OCI-LY7 (cell line): ENCODE measurements around the gene BLTP3B. TPM values are rescaled to one million over a fixed set of nuclear protein-coding genes. Genes with fewer than 3 reads are reported as not detected.

Experiments used
- BruUV-seq: library from RNA; stranded (reverse); fragments of 400-500 nt; replicated peaks from 2 replicates; lab custom pipeline; 2021; lab: Mats Ljungman, UMichigan
- CTCF ChIA-PET: fragments of 300-600 bp; sonication (Branson Sonifier 250); formaldehyde crosslinking; loops from one replicate; lab custom pipeline; 2022; ENCODE audit warnings: antibody characterized with exemption; ENCODE audit not compliant: unreplicated experiment; lab: Charles Lee
- POLR2A ChIA-PET: fragments of 300-600 bp; sonication (Branson Sonifier 250); formaldehyde crosslinking; loops from one replicate; lab custom pipeline; 2022; ENCODE audit warnings: antibody characterized with exemption; lab: Charles Lee
- DNase-seq: peaks from one replicate; pipeline ENCODE4 v3.0.0-alpha.2; 2015; ENCODE audit warnings: low spot score
- H2AFZ ChIP-seq: fragments of 200-600 bp; sonication (generic), shearing (Covaris generic); 2 replicates; pipeline ENCODE4 v1.6.1; 2014; ENCODE audit warnings: mild to moderate bottlenecking, antibody characterized with exemption, low read length, moderate library complexity
- H3K27ac ChIP-seq: fragments of 200-600 bp; sonication (generic); 2 replicates; pipeline ENCODE4 v1.5.1; 2014; ENCODE audit warnings: mixed run types, low read depth, mild to moderate bottlenecking, moderate library complexity, low read length, inconsistent platforms; ENCODE audit not compliant: poor library complexity, severe bottlenecking
- H3K36me3 ChIP-seq: fragments of 200-600 bp; sonication (generic); 2 replicates; pipeline ENCODE4 v1.6.1; 2014; ENCODE audit warnings: mild to moderate bottlenecking, antibody characterized with exemption, low read length, moderate library complexity, mixed read lengths; ENCODE audit not compliant: insufficient read depth
- H3K4me1 ChIP-seq: fragments of 200-600 bp; sonication (generic); 2 replicates; pipeline ENCODE4 v1.5.1; 2014; ENCODE audit warnings: mild to moderate bottlenecking, low read length; ENCODE audit not compliant: insufficient read depth, poor library complexity, severe bottlenecking
- H3K4me2 ChIP-seq: fragments of 200-600 bp; sonication (generic); 2 replicates; pipeline ENCODE4 v1.6.1; 2014; ENCODE audit warnings: mild to moderate bottlenecking, low read length
- H3K4me3 ChIP-seq: fragments of 200-600 bp; sonication (generic); 2 replicates; pipeline ENCODE4 v1.5.1; 2014; ENCODE audit warnings: mild to moderate bottlenecking, low read depth, low read length; ENCODE audit not compliant: poor library complexity, severe bottlenecking
- H3K79me2 ChIP-seq: fragments of 200-600 bp; sonication (generic); 2 replicates; pipeline ENCODE4 v1.6.1; 2016; ENCODE audit warnings: low read depth, mild to moderate bottlenecking, low read length, moderate library complexity, mixed read lengths; ENCODE audit not compliant: insufficient read depth
- H3K9me2 ChIP-seq: fragments of 200-600 bp; sonication (generic); 2 replicates; pipeline ENCODE4 v1.6.1; 2016; ENCODE audit warnings: mild to moderate bottlenecking, low read length, mixed read lengths; ENCODE audit not compliant: insufficient read depth
- H3K9me3 ChIP-seq: fragments of 200-600 bp; sonication (generic); 2 replicates; pipeline ENCODE4 v1.6.1; 2014; ENCODE audit warnings: mild to moderate bottlenecking, mixed run types, low read length, mixed read lengths
- H4K20me1 ChIP-seq: fragments of 200-600 bp; sonication (generic); 2 replicates; pipeline ENCODE4 v1.6.1; 2014; ENCODE audit warnings: mild to moderate bottlenecking, antibody characterized with exemption, low read length, moderate library complexity, mixed read lengths; ENCODE audit not compliant: insufficient read depth
- EZH2phosphoT487 ChIP-seq: fragments of 200-600 bp; sonication (generic); IDR thresholded peaks from 2 replicates; pipeline ENCODE4 v1.6.1; 2018; ENCODE audit warnings: low read depth, borderline replicate concordance, mild to moderate bottlenecking, mixed run types, antibody characterized with exemption, low read length, moderate library complexity, mixed read lengths
- intact Hi-C: fragments of 100-400 bp; cut with micrococcal nuclease; formaldehyde crosslinking; loops from one replicate; pipeline ENCODE4 v1.10.0; 2022; ENCODE audit not compliant: unreplicated experiment
- total RNA-seq, 2 experiments: library from RNA; depleted of rRNA in 1 of 2; stranded (reverse); fragments of >200 nt in 1 of 2; shearing (Covaris generic) in 1 of 2; gene quantifications; 2 replicates each; pipeline ENCODE4 v1.2.3, GENCODE V29; 2014 to 2022
- TF ChIP-seq, protein P1 (sequence below): fragments of 200-600 bp; sonication (generic); conservative IDR thresholded peaks from 2 replicates; pipeline ENCODE4 v1.5.1; 2014; ENCODE audit warnings: mild to moderate bottlenecking, antibody characterized with exemption, low read length, moderate library complexity, mixed read lengths

The BLTP3B gene
- total RNA-seq, 2 experiments from 2014 or later, result 18.9 to 20.2 TPM

DNA sequence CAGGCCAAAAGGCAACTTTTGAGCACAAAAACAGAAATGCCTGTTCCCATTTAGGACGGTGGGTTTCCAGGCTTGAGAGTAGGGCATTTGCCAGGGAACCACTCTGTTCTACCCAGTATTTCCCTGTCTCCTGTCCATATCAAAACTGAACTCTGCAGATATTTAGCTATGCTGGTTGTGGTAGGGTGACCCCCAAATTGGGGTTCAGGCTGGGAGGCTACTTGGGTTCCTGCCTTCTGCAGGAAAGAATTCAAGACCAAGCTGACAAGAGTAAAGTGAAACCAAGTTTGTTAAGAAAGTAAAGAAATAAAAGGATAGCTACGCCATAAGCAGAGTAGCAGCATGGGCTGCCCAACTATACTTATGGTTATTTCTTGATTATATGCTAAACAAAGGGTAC, 3.6 kb upstream of the BLTP3B start:
- CTCF ChIA-PET, result no interaction called here
- TF ChIP-seq, protein P1, sequence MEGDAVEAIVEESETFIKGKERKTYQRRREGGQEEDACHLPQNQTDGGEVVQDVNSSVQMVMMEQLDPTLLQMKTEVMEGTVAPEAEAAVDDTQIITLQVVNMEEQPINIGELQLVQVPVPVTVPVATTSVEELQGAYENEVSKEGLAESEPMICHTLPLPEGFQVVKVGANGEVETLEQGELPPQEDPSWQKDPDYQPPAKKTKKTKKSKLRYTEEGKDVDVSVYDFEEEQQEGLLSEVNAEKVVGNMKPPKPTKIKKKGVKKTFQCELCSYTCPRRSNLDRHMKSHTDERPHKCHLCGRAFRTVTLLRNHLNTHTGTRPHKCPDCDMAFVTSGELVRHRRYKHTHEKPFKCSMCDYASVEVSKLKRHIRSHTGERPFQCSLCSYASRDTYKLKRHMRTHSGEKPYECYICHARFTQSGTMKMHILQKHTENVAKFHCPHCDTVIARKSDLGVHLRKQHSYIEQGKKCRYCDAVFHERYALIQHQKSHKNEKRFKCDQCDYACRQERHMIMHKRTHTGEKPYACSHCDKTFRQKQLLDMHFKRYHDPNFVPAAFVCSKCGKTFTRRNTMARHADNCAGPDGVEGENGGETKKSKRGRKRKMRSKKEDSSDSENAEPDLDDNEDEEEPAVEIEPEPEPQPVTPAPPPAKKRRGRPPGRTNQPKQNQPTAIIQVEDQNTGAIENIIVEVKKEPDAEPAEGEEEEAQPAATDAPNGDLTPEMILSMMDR, result no peak
- no peak for TF ChIP-seq EZH2phosphoT487
- POLR2A ChIA-PET, result interaction anchor here (1.1 kb wide), 1 partner anchor 396 kb away, joined by 3 read pairs; no protein-coding TSS in a partner anchor

DNA sequence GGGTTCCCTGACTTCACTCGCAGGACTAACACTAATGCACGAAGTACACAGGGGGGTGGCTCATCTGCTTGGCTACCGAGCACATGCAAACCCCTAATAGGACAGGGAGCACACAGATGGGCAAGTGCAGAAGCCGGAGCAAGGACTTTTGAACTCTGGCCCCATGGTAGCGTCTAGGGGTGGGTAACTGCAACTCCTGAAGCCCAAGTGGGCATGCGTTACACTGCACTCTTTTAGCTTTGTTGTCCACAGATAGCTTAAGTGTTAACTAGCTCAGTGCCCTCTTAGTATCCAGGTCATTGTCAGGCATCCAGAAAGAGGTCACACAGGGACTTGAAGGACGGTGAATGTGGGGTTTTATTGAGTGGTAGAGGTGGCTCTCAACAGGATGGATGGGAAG, 3.0 kb upstream of the BLTP3B start:
- H3K4me3 ChIP-seq, result no peak overlapping the region
- CTCF ChIA-PET, result no interaction called here
- DNase-seq, result no peak
- no peaks in the 10 kb centered on the region for H4K20me1 ChIP-seq
- no peaks in the 10 kb centered on the region for H3K36me3 ChIP-seq
- TF ChIP-seq EZH2phosphoT487, result no peak
- TF ChIP-seq, protein P1, result no peak
- no peak overlapping the region for H3K4me2 ChIP-seq
- no peaks in the 10 kb centered on the region for H3K9me3 ChIP-seq
- H3K27ac ChIP-seq, result no peak overlapping the region
- no peak overlapping the region for H2AFZ ChIP-seq
- intact Hi-C loops, result no loop called here
- POLR2A ChIA-PET, result interaction anchor here (1.1 kb wide), 1 partner anchor 395 kb away, joined by 3 read pairs; no protein-coding TSS in a partner anchor
- H3K79me2 ChIP-seq, result peaks cover 15% of the 10 kb centered on the region; the same call in 1 of the 2 replicates
- peaks cover 11% of the 10 kb centered on the region for H3K4me1 ChIP-seq
- no TSS peak for BruUV-seq
- no peaks in the 10 kb centered on the region for H3K9me2 ChIP-seq

More for the DNA sequence above, 3.6 kb upstream of the BLTP3B start:
- Histone ChIP-seq H3K4me3 (no peak overlapping the region), H3K27ac (no peak overlapping the region), H3K4me2 (no peak overlapping the region), H3K9me2 (no peaks in the 10 kb centered on the region), H3K36me3 (no peaks in the 10 kb centered on the region), H3K4me1 (peaks cover 8% of the 10 kb centered on the region), H2AFZ (no peak overlapping the region), H3K79me2 (peaks cover 9% of the 10 kb centered on the region; the same call in 1 of the 2 replicates), H3K9me3 (no peaks in the 10 kb centered on the region), H4K20me1 (no peaks in the 10 kb centered on the region)
- BruUV-seq, result no TSS peak
- intact Hi-C loops, result no loop called here
- DNase-seq, result no peak
